Chondrocyte (in vitro differentiated cells): ENCODE results near the gene AHDC1. TPM values are rescaled to one million over a fixed set of nuclear protein-coding genes. Genes with fewer than 3 reads are reported as not detected.
A peak's percentile ranks its signal among the peaks of the same experiment; 100 is the strongest.

ENCODE experiments used
- DNase-seq: peaks from one replicate; pipeline ENCODE4 v3.0.0; 2021; ENCODE audit warnings: mixed read lengths, low spot score
- H3K27ac Mint-ChIP-seq: one replicate; pipeline ENCODE4 v1.8.0; 2021; ENCODE audit warnings: mild to moderate bottlenecking, moderate library complexity, mixed read lengths; ENCODE audit not compliant: unreplicated experiment
- H3K27me3 Mint-ChIP-seq: 2 replicates; pipeline ENCODE4 v1.8.0; 2021; ENCODE audit warnings: low read depth, mixed read lengths
- H3K36me3 Mint-ChIP-seq: 2 replicates; pipeline ENCODE4 v1.8.0; 2021; ENCODE audit warnings: low read depth, mixed read lengths
- H3K4me1 Mint-ChIP-seq: 2 replicates; pipeline ENCODE4 v1.8.0; 2021; ENCODE audit warnings: low read depth, mild to moderate bottlenecking, mixed read lengths
- H3K4me3 Mint-ChIP-seq: one replicate; pipeline ENCODE4 v1.8.0; 2021; ENCODE audit warnings: mild to moderate bottlenecking, moderate library complexity, mixed read lengths; ENCODE audit not compliant: unreplicated experiment
- H3K9me3 Mint-ChIP-seq: 2 replicates; pipeline ENCODE4 v1.8.0; 2021; ENCODE audit warnings: low read depth, mixed read lengths
- total RNA-seq: library from RNA; stranded (reverse); gene quantifications from 3 replicates; pipeline ENCODE4 v1.2.1, GENCODE V29; 2021
- TF ChIP-seq, protein P1 (sequence below): fragments of 200-600 bp; sonication (generic); IDR thresholded peaks from 2 replicates; pipeline ENCODE4 v1.5.0; 2021; ENCODE audit warnings: antibody characterized with exemption, mild to moderate bottlenecking, moderate library complexity

Gene AHDC1
- total RNA-seq, 1 donor from 2014 or later, result 61.8 TPM

DNA sequence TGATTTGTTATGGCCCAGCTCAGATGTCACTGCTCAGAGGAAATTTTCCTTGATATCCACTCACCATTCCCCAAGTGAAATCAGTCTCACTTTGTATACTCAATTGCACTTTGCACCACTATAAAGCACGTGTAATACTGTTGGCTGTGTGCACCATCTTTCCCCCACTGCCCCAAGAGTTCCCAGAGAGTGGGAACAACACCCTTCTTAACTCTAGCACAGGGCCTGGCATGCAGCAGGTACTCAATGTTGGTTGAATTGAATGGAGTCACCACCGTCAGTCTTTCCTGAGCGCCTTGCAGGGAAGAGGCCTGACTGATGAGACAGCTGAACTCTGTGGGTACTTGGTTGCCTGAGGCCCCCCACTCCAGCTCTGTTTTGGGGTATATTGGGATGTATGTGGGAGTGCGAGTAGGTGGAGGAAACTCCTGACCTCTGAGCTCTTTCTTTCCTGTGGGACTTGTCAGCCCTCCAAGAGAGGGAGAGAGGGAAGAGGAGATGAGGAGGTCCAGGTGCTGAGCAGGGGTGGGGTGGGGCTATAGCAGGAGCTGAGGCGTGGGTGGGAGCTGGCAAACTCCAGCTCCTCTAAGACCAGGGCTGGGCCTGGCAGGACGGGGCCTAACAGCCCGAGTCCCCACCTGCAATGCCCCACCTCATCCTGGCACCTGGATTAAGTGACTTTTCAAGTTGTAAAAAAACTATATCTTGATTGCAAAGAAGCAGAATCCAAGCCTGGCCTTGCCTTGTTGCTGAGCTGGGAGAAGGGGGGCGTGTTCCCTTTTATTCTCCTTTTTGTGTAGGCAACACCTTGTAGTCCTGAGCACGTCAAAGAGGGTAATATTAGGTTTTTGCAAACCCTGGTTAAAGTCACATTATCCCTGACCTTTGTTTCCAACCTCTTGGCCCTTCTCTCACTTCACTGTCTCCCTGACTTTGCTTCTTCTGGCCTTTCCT, 94.5 kb downstream of the AHDC1 start:
- Mint-ChIP-seq H3K4me3 (no peak overlapping the region), H3K9me3 (no peaks in the 10 kb centered on the region), H3K27me3 (no peaks in the 10 kb centered on the region), H3K4me1 (peaks cover 18% of the 10 kb centered on the region), H3K36me3 (no peaks in the 10 kb centered on the region), H3K27ac (no peak overlapping the region)
- TF ChIP-seq, protein P1, sequence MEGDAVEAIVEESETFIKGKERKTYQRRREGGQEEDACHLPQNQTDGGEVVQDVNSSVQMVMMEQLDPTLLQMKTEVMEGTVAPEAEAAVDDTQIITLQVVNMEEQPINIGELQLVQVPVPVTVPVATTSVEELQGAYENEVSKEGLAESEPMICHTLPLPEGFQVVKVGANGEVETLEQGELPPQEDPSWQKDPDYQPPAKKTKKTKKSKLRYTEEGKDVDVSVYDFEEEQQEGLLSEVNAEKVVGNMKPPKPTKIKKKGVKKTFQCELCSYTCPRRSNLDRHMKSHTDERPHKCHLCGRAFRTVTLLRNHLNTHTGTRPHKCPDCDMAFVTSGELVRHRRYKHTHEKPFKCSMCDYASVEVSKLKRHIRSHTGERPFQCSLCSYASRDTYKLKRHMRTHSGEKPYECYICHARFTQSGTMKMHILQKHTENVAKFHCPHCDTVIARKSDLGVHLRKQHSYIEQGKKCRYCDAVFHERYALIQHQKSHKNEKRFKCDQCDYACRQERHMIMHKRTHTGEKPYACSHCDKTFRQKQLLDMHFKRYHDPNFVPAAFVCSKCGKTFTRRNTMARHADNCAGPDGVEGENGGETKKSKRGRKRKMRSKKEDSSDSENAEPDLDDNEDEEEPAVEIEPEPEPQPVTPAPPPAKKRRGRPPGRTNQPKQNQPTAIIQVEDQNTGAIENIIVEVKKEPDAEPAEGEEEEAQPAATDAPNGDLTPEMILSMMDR, result no peak
- DNase-seq, result no peak

DNA sequence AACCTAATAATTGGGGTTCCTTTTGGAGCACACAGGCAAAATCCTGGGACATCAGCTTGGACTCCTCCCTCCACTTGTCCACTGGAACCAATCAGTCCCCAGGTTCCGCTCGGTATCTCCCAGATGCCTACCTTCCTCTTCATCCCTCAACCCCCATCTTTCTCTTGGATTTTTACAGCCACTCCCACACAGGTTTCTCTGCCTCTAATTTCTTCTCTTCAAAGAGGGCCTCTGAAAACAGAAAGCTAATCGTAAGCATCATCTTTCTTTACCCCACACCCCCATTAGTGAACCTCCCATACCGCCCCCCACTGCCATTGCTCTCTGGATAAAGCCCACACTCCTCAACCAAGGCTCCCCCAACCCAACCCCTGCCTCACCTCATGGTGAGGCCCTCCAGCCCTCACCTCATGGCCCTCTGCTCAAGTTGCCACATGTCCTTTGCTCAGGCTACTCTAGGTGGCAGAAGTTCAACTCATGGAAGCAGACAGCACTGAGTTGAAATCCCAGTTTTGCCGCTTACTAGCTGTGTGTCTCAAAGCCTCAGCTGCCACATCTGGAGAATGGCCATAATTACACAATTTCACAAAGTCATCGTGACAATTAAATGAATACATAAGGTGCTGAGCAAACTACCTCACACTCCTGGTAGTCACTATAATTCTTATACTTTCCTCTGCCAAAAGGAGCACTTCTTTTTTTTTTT, 95.8 kb downstream of the AHDC1 start:
- DNase-seq, result no peak
- no peaks in the 10 kb centered on the region for H3K36me3 Mint-ChIP-seq
- H3K27me3 Mint-ChIP-seq, result no peaks in the 10 kb centered on the region
- TF ChIP-seq, protein P1, result peak; percentile 31
- no peak overlapping the region for H3K27ac Mint-ChIP-seq
- H3K9me3 Mint-ChIP-seq, result no peaks in the 10 kb centered on the region
- H3K4me3 Mint-ChIP-seq, result no peak overlapping the region
- H3K4me1 Mint-ChIP-seq, result peaks cover 31% of the 10 kb centered on the region

DNA sequence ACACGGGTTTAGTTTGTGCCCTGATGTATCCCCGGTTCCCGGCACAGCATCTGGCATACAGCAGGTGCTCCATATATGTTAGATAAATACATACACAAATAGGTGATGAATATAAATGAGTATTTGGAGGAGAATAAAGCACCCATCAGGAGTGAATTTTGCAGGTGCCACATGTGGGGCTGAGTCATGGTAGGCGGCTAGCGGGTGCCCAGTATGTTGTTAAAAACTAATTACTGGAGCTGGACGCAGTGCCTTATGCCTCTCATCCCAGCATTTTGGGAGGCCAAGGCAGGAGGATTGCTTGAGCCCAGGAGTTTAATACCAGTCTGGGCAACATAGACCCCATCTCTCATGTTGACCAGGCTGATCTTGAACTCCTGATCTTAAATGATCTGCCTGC, 97.2 kb downstream of the AHDC1 start:
- Mint-ChIP-seq H3K4me3 (no peak overlapping the region), H3K36me3 (no peaks in the 10 kb centered on the region), H3K4me1 (peaks cover 36% of the 10 kb centered on the region), H3K27me3 (no peaks in the 10 kb centered on the region), H3K27ac (no peak overlapping the region), H3K9me3 (no peaks in the 10 kb centered on the region)
- TF ChIP-seq, protein P1, result no peak
- DNase-seq, result peak; percentile 46

DNA sequence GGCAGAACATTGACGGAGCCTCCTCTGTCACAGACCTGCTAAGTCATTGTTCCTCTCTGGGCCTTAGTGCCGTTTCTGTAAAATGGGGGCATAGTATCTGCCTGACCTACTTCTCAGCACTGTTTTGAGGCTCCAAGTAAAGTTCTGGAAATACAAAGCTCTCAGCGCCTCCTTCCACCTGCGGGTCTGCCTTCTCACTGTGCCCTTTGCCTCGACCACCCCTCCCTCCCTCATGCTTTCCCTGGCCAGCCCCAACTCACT, 98.6 kb downstream of the AHDC1 start:
- peak; percentile 34 for DNase-seq
- Mint-ChIP-seq H3K4me3 (no peak overlapping the region), H3K4me1 (peaks cover 36% of the 10 kb centered on the region), H3K27me3 (no peaks in the 10 kb centered on the region), H3K9me3 (no peaks in the 10 kb centered on the region), H3K27ac (peak overlapping the region; percentile 98), H3K36me3 (no peaks in the 10 kb centered on the region)
- TF ChIP-seq, protein P1, result no peak

DNA sequence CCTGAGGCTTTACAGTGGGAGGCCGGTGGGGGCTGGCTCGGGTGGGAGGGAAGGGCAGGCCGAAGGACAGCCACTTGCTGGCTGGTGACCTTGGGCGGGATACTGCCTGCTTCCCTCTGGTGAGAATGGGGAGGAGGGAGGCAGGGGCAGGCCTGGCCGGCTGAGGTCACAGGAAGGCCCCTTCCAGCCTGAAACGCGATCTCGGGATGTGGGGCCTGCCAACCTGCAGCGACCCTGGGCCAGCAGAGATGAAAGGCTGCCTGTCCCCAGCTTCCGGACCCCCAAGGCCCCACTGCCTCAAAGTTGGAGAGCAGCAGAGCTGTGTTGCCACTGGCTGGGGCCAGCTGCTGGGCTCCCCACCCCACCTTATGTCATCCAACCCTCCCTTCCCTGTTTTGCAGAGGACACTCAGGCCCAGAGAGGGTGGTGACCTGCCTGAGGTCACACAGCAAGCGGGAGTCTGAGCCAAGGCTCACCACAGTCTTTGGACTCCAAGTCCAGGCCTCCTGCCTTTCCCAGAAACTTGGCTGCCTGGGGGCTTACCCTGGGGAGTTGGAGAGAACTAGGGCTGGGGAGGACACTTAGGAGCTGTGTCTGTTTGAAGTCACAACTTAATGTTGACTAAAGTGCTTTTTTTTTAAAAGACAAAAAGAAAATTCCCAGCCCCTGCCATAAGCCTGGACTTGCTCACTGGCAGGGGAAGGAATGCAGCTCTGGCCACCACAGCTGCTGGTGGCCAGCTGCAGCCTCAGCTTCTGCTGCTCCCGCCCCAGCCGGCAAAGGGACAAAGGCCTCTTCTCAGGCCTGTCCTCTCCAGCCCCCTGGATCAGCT, 99.1 kb downstream of the AHDC1 start:
- Mint-ChIP-seq H3K36me3 (no peaks in the 10 kb centered on the region), H3K27me3 (no peaks in the 10 kb centered on the region), H3K9me3 (no peaks in the 10 kb centered on the region), H3K27ac (peak overlapping the region; percentile 98), H3K4me3 (no peak overlapping the region), H3K4me1 (peaks cover 36% of the 10 kb centered on the region)
- DNase-seq, result peak; percentile 77
- TF ChIP-seq, protein P1, result no peak
